Nephron (organoid): ENCODE data around the gene NTRK1.

Experiments
- H3K27ac Mint-ChIP-seq, 3 experiments: 2 replicates each; pipeline ENCODE4 v1.8.0; 2020; ENCODE audit warnings: mixed read lengths in 3 of 3, mild to moderate bottlenecking in 2 of 3, moderate library complexity in 1 of 3
- H3K27me3 Mint-ChIP-seq: 2 replicates; pipeline ENCODE4 v1.8.0; 2021; ENCODE audit warnings: low read depth, mild to moderate bottlenecking, moderate library complexity, mixed read lengths
- H3K36me3 Mint-ChIP-seq: 2 replicates; pipeline ENCODE4 v1.8.0; 2020; ENCODE audit warnings: low read depth, mixed read lengths
- H3K4me1 Mint-ChIP-seq: 2 replicates; pipeline ENCODE4 v1.8.0; 2020; ENCODE audit warnings: mixed read lengths
- H3K4me3 Mint-ChIP-seq, 3 experiments: 2 replicates each; pipeline ENCODE4 v1.8.0; 2020; ENCODE audit warnings: mild to moderate bottlenecking in 3 of 3, mixed read lengths in 3 of 3, moderate library complexity in 2 of 3
- H3K9me3 Mint-ChIP-seq: 2 replicates; pipeline ENCODE4 v1.8.0; 2020; ENCODE audit warnings: mixed read lengths
- CTCF ChIP-seq, 3 experiments: fragments of 200-600 bp; sonication (generic); IDR thresholded peaks; one replicate each; pipeline ENCODE4 v1.5.0; 2021; ENCODE audit warnings: antibody characterized with exemption in 3 of 3; ENCODE audit not compliant: unreplicated experiment in 3 of 3

NTRK1 gene

DNA sequence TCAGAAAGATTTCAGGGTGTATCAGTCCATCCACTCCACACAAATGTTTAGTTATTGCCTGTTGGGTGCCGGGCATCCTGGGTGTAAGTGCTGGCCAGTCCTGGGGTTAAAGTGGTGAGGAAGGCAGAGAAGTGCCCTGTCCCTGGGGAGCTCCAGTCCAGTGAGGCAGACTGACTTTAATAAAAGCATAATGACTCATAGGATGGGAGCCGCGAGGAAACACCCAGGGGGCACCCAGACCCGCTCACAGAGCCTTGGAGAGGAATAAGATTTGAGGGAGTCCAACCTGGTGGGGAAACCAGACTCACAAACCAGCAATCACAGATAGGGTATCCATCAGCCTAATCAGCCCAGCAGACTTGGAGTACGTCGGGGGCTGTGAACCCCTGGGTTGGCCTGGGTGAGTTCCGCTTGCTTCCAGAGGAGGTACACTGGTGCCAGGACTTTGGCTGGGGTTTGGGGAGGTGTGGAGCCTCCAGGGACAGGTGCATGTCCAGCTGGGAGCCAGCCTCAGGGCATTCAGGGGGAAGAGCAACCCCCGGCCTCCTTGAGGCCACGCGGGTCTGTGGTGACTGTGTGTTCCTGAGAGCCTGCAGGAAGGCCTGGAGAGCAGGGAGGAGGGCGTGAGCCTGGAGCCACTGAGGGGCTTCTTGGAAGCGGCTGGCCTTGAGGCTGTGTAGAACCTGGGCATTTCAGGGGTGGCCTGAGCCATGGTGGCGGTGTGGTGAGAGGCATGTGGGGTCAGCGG is 36.6 kb downstream of the NTRK1 start:
- H3K27ac Mint-ChIP-seq: peak overlapping the region; percentile 78 to 94 (median 92)
- H3K4me3 Mint-ChIP-seq: peak overlapping the region; percentile 44 to 69 (median 54)
- H3K4me1 Mint-ChIP-seq: peaks cover 63% of the 10 kb centered on the region
- no peak for TF ChIP-seq CTCF (IDR thresholded peaks at IDR 0.05; ENCODE audit: unreplicated experiment in 3 of 3)
- peaks cover 34% of the 10 kb centered on the region for H3K27me3 Mint-ChIP-seq
- H3K9me3 Mint-ChIP-seq: no peaks in the 10 kb centered on the region
- H3K36me3 Mint-ChIP-seq: no peaks in the 10 kb centered on the region

- H3K27me3 Mint-ChIP-seq: peaks cover 24% of the 10 kb centered on the region
Measured at GRCh38 chr1:156898161-156898566, 37.5 kb downstream of the NTRK1 start.

GRCh38 chr1:156898971-156899664 is 38.5 kb downstream of the NTRK1 start:
- TF ChIP-seq CTCF (IDR thresholded peaks at IDR 0.05; ENCODE audit: unreplicated experiment in 3 of 3): no peak
- Mint-ChIP-seq H3K27me3 (peaks cover 22% of the 10 kb centered on the region), H3K27ac (peak overlapping the region; percentile 83 to 95 (median 94)), H3K4me3 (peak overlapping the region in 1 of 3 experiments; percentile 2), H3K4me1 (peaks cover 76% of the 10 kb centered on the region), H3K36me3 (no peaks in the 10 kb centered on the region), H3K9me3 (no peaks in the 10 kb centered on the region)

More at GRCh38 chr1:156898161-156898566, 37.5 kb downstream of the NTRK1 start:
- no peak for TF ChIP-seq CTCF (IDR thresholded peaks at IDR 0.05; ENCODE audit: unreplicated experiment in 3 of 3)
- Mint-ChIP-seq H3K27ac (peak overlapping the region; percentile 83 to 94 (median 92)), H3K4me1 (peaks cover 69% of the 10 kb centered on the region), H3K9me3 (no peaks in the 10 kb centered on the region), H3K36me3 (no peaks in the 10 kb centered on the region), H3K4me3 (peak overlapping the region; percentile 25 to 66 (median 51))

DNA sequence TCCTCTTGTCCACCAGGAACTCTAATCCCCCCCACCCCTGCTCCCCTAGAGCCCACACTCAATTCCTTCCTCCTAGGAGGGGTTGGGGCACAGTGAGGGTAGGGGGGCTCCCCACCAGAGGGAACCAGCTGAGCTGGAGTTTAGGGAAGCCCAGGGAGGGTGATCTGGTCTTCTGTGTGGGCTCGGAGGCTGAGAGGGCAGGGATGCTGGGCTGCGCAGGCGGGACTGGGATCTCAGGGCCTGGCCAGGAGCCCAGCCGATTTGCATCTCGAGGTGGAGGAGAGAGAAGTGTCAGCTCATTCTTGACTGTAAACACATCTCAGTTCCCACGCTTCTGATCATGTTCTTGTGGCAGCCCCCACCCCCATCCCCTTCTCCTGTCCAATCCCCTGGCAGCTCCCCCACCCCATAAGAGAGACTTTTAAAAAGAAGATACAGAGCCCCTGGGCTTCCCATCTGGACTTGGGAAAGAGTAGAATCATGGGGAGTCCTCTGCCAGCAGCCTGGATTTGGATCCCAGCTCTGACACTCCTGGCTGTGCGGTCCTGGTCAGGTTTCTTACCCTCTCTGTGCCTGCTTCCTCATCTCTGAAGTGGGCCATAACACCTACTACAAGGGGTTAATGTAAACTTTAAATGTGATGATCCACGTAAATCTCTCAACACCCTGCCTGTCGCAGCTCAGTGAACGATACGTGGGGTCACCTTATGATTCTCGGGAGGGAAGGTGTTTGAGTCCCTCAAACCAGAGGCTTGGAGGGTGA is 39.5 kb downstream of the NTRK1 start:
- Mint-ChIP-seq H3K9me3 (no peaks in the 10 kb centered on the region), H3K36me3 (no peaks in the 10 kb centered on the region), H3K27me3 (peaks cover 17% of the 10 kb centered on the region), H3K27ac (peak overlapping the region; percentile 83 to 95 (median 94)), H3K4me3 (peak overlapping the region in 2 of 3 experiments; percentile 8 to 71), H3K4me1 (peaks cover 72% of the 10 kb centered on the region)
- TF ChIP-seq CTCF (IDR thresholded peaks at IDR 0.05; ENCODE audit: unreplicated experiment in 3 of 3): no peak

- Mint-ChIP-seq H3K4me3 (peak overlapping the region in 1 of 3 experiments; percentile 18), H3K4me1 (peaks cover 71% of the 10 kb centered on the region), H3K27me3 (peaks cover 19% of the 10 kb centered on the region), H3K36me3 (no peaks in the 10 kb centered on the region), H3K9me3 (no peaks in the 10 kb centered on the region), H3K27ac (peak overlapping the region; percentile 86 to 94 (median 90))
- TF ChIP-seq CTCF (IDR thresholded peaks at IDR 0.05; ENCODE audit: unreplicated experiment in 3 of 3): no peak
Measured at GRCh38 chr1:156900896-156901589, 40.4 kb downstream of the NTRK1 start.
